Lung (tissue), 12 donors: ENCODE measurements around the gene MARF1. TPM values are rescaled to one million over a fixed set of nuclear protein-coding genes. Genes with fewer than 3 reads are reported as not detected.
A peak's percentile ranks its signal among the peaks of the same experiment; 100 is the strongest.
"Not testable (repeated sequence)": the region's sequence is repeated elsewhere in the genome, so short reads cannot be mapped to it uniquely, and the experiment has no call there.

Source experiments
- ATAC-seq: fragments of 200-7000 bp; cut with Tn5 transposase; one replicate; pipeline ENCODE4 v1.9.1; 2020; ENCODE audit warnings: moderate number of reproducible peaks; ENCODE audit not compliant: insufficient read depth, low FRiP score
- DNase-seq, 3 donors: peaks; one replicate each; pipeline ENCODE4 v3.0.0-alpha.2; 2013 to 2017
- H3K27ac ChIP-seq, 2 donors: one replicate each; pipeline ENCODE4 v1.5.1; 2013; ENCODE audit warnings: mild to moderate bottlenecking in 2 of 2, moderate library complexity in 2 of 2, control low read depth in 1 of 2, inconsistent platforms in 1 of 2, low read depth in 1 of 2, low read length in 1 of 2
- H3K27me3 ChIP-seq, 3 donors: one replicate each; pipeline ENCODE4 v1.5.1; 2013; ENCODE audit warnings: low read length in 2 of 3; ENCODE audit not compliant: control insufficient read depth in 3 of 3, insufficient read depth in 3 of 3
- H3K36me3 ChIP-seq, 4 donors: one replicate each; pipeline ENCODE4 v1.5.1; 2013; ENCODE audit warnings: low read length in 4 of 4, mild to moderate bottlenecking in 1 of 4, moderate library complexity in 1 of 4; ENCODE audit not compliant: control insufficient read depth in 4 of 4, insufficient read depth in 4 of 4
- H3K4me1 ChIP-seq, 5 donors: one replicate each; pipeline ENCODE4 v1.5.1; 2013; ENCODE audit warnings: low read length in 5 of 5, mild to moderate bottlenecking in 2 of 5, moderate library complexity in 1 of 5; ENCODE audit not compliant: control insufficient read depth in 5 of 5, insufficient read depth in 5 of 5
- H3K4me3 ChIP-seq: one replicate; pipeline ENCODE4 v1.5.1; 2013; ENCODE audit warnings: mild to moderate bottlenecking, control low read depth, moderate library complexity
- H3K9ac ChIP-seq, 2 donors: one replicate each; pipeline ENCODE4 v1.5.1; 2013; ENCODE audit warnings: low read length in 2 of 2, control low read depth in 1 of 2; ENCODE audit not compliant: insufficient read depth in 1 of 2
- H3K9me3 ChIP-seq, 4 donors: one replicate each; pipeline ENCODE4 v1.5.1; 2013; ENCODE audit warnings: low read length in 3 of 4, mild to moderate bottlenecking in 1 of 4, moderate library complexity in 1 of 4; ENCODE audit not compliant: control insufficient read depth in 4 of 4, insufficient read depth in 3 of 4
- WGBS, 2 donors: extraction: QIAGEN DNeasy Blood & Tissue Kit; methylation state at CpG; one replicate each; pipeline ENCODE4 v1.1.7; 2013; 5-methylcytosine and 5-hydroxymethylcytosine counted together
- polyA plus RNA-seq, 2 donors: library from polyadenylated mRNA; stranded (reverse); fragments of 200-250 nt; gene quantifications; one replicate each; pipeline ENCODE4 v1.2.1, GENCODE V29; 2013
- total RNA-seq, 2 donors: library from RNA; depleted of rRNA in 1 of 2; stranded (reverse); fragments of >200 nt in 1 of 2; gene quantifications; one replicate each; pipeline ENCODE4 v1.2.1, GENCODE V29; 2014 to 2021
- TF ChIP-seq, protein P1 (sequence below): IDR thresholded peaks from 2 replicates; pipeline ENCODE4 v1.5.1; 2012; ENCODE audit warnings: mild to moderate bottlenecking; ENCODE audit errors: control extremely low read depth, extremely low read depth
- donor health status: control.
- donor health status: control.
- donor health status: Bipolar disorder and iron deficiency.
- donor health status: healthy.
- donor health status: DM: yes; HTN: yes; CAD: no.

The MARF1 gene
- total and polyA plus RNA-seq, 4 donors: 18.0 to 72.1 (median 41.9) TPM

- Histone ChIP-seq H3K4me1 (peaks cover 0 to 18% (median 4%) of the 10 kb centered on the region in 5 donors), H3K27ac (no peak overlapping the region), H3K36me3 (peaks cover 0 to 8% (median 3%) of the 10 kb centered on the region in 4 donors), H3K4me3 (no peak overlapping the region), H3K27me3 (no peaks in the 10 kb centered on the region), H3K9me3 (no peaks in the 10 kb centered on the region), H3K9ac (no peak overlapping the region)
- 49 to 58% methylated on average over 9 of the region's 9 CpGs for WGBS, 2 donors
- ATAC-seq: peak; percentile 21
- DNase-seq: peak in 2 of 3 donors; percentile 67 to 83
- TF ChIP-seq, protein P1, sequence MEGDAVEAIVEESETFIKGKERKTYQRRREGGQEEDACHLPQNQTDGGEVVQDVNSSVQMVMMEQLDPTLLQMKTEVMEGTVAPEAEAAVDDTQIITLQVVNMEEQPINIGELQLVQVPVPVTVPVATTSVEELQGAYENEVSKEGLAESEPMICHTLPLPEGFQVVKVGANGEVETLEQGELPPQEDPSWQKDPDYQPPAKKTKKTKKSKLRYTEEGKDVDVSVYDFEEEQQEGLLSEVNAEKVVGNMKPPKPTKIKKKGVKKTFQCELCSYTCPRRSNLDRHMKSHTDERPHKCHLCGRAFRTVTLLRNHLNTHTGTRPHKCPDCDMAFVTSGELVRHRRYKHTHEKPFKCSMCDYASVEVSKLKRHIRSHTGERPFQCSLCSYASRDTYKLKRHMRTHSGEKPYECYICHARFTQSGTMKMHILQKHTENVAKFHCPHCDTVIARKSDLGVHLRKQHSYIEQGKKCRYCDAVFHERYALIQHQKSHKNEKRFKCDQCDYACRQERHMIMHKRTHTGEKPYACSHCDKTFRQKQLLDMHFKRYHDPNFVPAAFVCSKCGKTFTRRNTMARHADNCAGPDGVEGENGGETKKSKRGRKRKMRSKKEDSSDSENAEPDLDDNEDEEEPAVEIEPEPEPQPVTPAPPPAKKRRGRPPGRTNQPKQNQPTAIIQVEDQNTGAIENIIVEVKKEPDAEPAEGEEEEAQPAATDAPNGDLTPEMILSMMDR: no peak
Observed at GRCh38 chr16:15572329-15573001, 70.5 kb downstream of the MARF1 start.

DNA sequence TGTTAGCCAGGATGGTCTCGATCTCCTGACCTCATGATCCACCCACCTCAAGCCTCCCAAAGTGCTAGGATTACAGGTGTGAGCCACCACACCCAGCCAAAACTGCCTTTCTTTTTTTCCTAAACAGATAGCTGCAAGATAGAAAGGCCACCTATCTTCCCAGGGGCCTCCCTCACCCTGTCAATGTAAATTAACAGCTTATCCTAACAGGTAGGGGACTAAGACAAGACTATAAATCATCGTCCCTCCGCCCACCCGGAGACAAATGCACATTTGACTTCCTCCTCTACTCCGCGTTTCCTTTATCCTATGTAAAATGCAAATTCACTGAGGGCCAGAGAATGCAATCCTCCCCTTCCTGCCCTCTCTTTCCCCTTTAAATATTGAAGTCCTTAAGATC is 71.4 kb downstream of the MARF1 start:
- peaks cover 0 to 7% (median 3%) of the 10 kb centered on the region in 4 donors for H3K36me3 ChIP-seq
- no peak overlapping the region for H3K4me3 ChIP-seq
- peaks cover 0 to 18% (median 4%) of the 10 kb centered on the region in 5 donors for H3K4me1 ChIP-seq
- H3K9ac ChIP-seq: no peak overlapping the region
- no peak for DNase-seq
- TF ChIP-seq, protein P1: no peak
- no peak overlapping the region for H3K27ac ChIP-seq
- no peak for ATAC-seq
- 33 to 76% methylated on average over 6 of the region's 6 CpGs for WGBS, 2 donors
- H3K27me3 ChIP-seq: no peaks in the 10 kb centered on the region
- H3K9me3 ChIP-seq: no peaks in the 10 kb centered on the region

DNA sequence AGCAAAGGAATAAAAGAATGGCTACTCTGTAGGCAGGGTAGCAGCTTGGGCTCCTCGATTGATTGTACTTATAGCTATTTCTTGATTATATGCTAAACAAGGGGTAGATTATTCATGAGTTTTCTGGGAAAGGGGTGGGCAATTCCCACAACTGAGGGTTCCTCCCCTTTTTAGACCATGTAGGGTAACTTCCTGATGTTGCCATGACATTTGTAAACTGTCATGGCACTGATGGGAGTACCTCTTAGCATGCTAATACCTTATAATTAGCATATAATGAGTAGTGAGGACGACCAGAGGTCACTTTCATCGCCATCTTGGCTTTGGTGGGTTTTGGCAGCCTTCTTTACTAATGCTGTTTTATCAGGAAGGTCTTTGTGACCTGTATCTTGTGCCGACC is 72.3 kb downstream of the MARF1 start:
- not testable (repeated sequence) for H3K9me3 ChIP-seq, H3K27me3 ChIP-seq, H3K4me3 ChIP-seq, H3K36me3 ChIP-seq, ATAC-seq, H3K27ac ChIP-seq, DNase-seq, H3K9ac ChIP-seq
- 91 to 95% methylated on average over 4 of the region's 4 CpGs for WGBS, 2 donors
- H3K4me1 ChIP-seq: peaks cover 0 to 18% (median 2%) of the 10 kb centered on the region in 5 donors

DNA sequence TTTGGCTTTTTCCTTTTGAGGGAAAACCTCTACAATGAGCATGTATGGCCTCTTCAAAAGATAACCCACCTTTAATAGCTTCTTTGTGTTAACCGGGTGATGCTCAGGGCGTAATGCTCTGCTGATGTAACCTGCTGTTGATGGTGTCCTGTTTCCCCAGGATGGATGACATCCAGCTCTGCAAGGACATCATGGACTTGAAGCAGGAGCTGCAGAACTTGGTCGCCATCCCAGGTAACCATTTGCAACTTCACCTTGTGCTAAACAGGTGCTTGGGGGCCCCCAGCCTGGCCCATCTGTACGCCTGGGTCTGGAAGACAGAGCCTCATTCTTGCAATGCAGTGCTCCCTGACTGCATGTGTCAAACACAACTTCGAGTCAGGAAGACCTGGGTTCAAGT is 75.1 kb downstream of the MARF1 start:
- Histone ChIP-seq H3K36me3 (peaks cover 0 to 7% (median 3%) of the 10 kb centered on the region in 4 donors), H3K4me3 (no peak overlapping the region), H3K9ac (no peak overlapping the region), H3K4me1 (peaks cover 0 to 15% (median 5%) of the 10 kb centered on the region in 5 donors), H3K27ac (no peak overlapping the region), H3K27me3 (no peaks in the 10 kb centered on the region), H3K9me3 (no peaks in the 10 kb centered on the region)
- 95 to 98% methylated on average over 5 of the region's 5 CpGs for WGBS, 2 donors
- TF ChIP-seq, protein P1: no peak
- DNase-seq (no peak), ATAC-seq (no peak)
